ENCODE data around the gene RAB7B. TPM values are rescaled to one million over a fixed set of nuclear protein-coding genes. Genes with fewer than 3 reads are reported as not detected.

The RAB7B gene
- total RNA-seq, 1 experiment from 2014 or later = not detected

DNA sequence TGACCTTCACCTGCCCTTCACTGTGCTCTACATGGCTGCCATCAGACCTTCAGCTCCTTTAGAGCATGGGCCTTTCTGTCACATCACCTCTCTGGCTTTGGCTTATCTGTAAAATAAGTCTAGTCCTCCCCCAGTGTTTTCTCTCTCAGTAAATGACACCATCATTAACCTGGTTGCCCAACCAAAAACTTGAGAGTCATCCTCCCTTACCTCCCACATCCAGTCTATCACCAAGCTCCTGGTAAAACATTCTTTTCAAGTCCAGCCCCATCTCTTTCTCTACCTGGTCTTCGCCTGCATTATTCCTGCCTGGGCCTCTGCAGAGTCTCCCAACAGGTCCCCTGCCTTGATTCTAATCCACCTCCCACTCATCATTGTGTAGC lies 73.0 kb downstream of the RAB7B start:
- Mint-ChIP-seq H3K27ac (no peak overlapping the region), H3K4me3 (no peak overlapping the region), H3K27me3 (ENCODE audit: low read depth) (no peaks in the 10 kb centered on the region), H3K9me3 (no peaks in the 10 kb centered on the region), H3K4me1 (peaks cover 21% of the 10 kb centered on the region), H3K36me3 (no peaks in the 10 kb centered on the region)
- no peak for DNase-seq (ENCODE audit: low spot score)
- TF ChIP-seq, protein P1, sequence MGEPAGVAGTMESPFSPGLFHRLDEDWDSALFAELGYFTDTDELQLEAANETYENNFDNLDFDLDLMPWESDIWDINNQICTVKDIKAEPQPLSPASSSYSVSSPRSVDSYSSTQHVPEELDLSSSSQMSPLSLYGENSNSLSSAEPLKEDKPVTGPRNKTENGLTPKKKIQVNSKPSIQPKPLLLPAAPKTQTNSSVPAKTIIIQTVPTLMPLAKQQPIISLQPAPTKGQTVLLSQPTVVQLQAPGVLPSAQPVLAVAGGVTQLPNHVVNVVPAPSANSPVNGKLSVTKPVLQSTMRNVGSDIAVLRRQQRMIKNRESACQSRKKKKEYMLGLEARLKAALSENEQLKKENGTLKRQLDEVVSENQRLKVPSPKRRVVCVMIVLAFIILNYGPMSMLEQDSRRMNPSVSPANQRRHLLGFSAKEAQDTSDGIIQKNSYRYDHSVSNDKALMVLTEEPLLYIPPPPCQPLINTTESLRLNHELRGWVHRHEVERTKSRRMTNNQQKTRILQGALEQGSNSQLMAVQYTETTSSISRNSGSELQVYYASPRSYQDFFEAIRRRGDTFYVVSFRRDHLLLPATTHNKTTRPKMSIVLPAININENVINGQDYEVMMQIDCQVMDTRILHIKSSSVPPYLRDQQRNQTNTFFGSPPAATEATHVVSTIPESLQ (CRISPR knock-in tag; IDR thresholded peaks at IDR 0.05) = no peak
- TF ChIP-seq ATF1 (CRISPR knock-in tag; IDR thresholded peaks at IDR 0.05) (no peak), ZSCAN18 (CRISPR knock-in tag; IDR thresholded peaks at IDR 0.05) (no peak), MLX (CRISPR knock-in tag; IDR thresholded peaks at IDR 0.05) (no peak), MXD4 (CRISPR knock-in tag; IDR thresholded peaks at IDR 0.05; ENCODE audit: borderline replicate concordance) (no peak), ZNF138 (CRISPR knock-in tag; conservative IDR thresholded peaks at IDR 0.05) (no peak), NR1H2 (CRISPR knock-in tag; IDR thresholded peaks at IDR 0.05) (no peak), ATF2 (CRISPR knock-in tag; IDR thresholded peaks at IDR 0.05; ENCODE audit: borderline replicate concordance, low read depth) (no peak), JAZF1 (CRISPR knock-in tag; IDR thresholded peaks at IDR 0.05) (no peak), ZBTB21 (CRISPR knock-in tag; IDR thresholded peaks at IDR 0.05; ENCODE audit: borderline replicate concordance) (no peak), GTF2I (CRISPR knock-in tag; conservative IDR thresholded peaks at IDR 0.05) (no peak), CBFB (CRISPR knock-in tag; IDR thresholded peaks at IDR 0.05; ENCODE audit: low read depth) (no peak), MYBL2 (CRISPR knock-in tag; IDR thresholded peaks at IDR 0.05) (no peak), TP53 (CRISPR knock-in tag; IDR thresholded peaks at IDR 0.05) (no peak), PREB (CRISPR knock-in tag; IDR thresholded peaks at IDR 0.05; ENCODE audit: borderline replicate concordance) (no peak), ZNF671 (CRISPR knock-in tag; IDR thresholded peaks at IDR 0.05) (no peak), SMAD4 (CRISPR knock-in tag; IDR thresholded peaks at IDR 0.05) (no peak), ZNF219 (CRISPR knock-in tag; IDR thresholded peaks at IDR 0.05; ENCODE audit: borderline replicate concordance) (no peak)
- TF ChIP-seq, protein P2, sequence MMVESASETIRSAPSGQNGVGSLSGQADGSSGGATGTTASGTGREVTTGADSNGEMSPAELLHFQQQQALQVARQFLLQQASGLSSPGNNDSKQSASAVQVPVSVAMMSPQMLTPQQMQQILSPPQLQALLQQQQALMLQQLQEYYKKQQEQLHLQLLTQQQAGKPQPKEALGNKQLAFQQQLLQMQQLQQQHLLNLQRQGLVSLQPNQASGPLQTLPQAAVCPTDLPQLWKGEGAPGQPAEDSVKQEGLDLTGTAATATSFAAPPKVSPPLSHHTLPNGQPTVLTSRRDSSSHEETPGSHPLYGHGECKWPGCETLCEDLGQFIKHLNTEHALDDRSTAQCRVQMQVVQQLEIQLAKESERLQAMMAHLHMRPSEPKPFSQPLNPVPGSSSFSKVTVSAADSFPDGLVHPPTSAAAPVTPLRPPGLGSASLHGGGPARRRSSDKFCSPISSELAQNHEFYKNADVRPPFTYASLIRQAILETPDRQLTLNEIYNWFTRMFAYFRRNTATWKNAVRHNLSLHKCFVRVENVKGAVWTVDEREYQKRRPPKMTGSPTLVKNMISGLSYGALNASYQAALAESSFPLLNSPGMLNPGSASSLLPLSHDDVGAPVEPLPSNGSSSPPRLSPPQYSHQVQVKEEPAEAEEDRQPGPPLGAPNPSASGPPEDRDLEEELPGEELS (CRISPR knock-in tag; IDR thresholded peaks at IDR 0.05) = no peak
- TF ChIP-seq, protein P3, sequence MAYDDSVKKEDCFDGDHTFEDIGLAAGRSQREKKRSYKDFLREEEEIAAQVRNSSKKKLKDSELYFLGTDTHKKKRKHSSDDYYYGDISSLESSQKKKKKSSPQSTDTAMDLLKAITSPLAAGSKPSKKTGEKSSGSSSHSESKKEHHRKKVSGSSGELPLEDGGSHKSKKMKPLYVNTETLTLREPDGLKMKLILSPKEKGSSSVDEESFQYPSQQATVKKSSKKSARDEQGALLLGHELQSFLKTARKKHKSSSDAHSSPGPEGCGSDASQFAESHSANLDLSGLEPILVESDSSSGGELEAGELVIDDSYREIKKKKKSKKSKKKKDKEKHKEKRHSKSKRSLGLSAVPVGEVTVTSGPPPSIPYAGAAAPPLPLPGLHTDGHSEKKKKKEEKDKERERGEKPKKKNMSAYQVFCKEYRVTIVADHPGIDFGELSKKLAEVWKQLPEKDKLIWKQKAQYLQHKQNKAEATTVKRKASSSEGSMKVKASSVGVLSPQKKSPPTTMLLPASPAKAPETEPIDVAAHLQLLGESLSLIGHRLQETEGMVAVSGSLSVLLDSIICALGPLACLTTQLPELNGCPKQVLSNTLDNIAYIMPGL (CRISPR knock-in tag; IDR thresholded peaks at IDR 0.05) = no peak
- ATAC-seq = no peak
- POLR2A ChIA-PET = no interaction called here
- CTCF ChIA-PET = interaction anchor here (1.2 to 9.7 kb wide), 3 partner anchors 10 to 47 kb away, joined by 3 to 77 read pairs (median 5); no protein-coding TSS in a partner anchor

Data from WTC11 (cell line).